ENCODE measurements around the gene PRKG1. TPM values are rescaled to one million over a fixed set of nuclear protein-coding genes. Genes with fewer than 3 reads are reported as not detected.
A peak's percentile ranks its signal among the peaks of the same experiment; 100 is the strongest.

Gene PRKG1
- total and polyA plus RNA-seq, 2 of the 4 experiments (the other 2 are of a cell fraction), result 3.5 to 18.3 TPM

DNA sequence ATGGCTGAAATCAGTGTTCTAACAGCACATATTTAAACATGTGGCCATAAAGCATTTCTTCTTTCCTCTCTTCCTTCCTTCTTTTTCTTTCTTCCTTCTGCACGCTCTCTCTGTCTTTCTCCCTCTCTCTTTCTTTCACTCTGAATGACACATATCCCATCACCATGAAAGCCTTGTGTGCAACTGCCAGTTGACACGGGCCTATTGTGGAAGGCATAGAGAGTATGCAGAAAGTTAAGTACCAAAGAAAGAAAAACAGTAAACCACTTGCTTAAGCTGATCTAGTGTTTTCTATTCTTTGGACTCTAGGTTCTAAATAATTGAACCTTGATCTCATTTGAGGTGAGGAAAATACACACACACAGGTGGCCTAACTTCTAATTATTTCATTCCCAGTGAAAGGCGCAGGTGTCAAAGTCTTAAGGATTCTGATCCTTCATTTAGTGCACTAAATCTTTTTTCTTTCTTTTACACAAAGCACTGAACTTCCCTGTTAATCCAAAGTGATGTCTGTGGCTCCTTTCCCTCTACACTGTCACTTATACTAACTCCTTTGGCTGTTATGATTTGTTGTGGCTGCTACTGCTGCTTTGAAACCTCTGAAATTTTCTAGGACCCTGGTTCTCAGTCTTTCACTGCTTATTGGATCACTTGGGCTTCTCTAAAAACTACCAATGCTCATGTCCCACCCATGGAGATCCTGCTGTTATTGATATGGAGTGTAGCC is 1257.5 kb downstream of the PRKG1 start:
- WGBS, 2 experiments (ENCODE audit: extremely low coverage in 2 of 2, insufficient read length in 1 of 2), result no CpG with 5 or more reads among the region's 3 CpGs
- ATAC-seq (ENCODE audit: low read depth), result no peak
- POLR2A ChIA-PET (ENCODE audit: unreplicated experiment), result no interaction called here
- TF ChIP-seq, protein P1, sequence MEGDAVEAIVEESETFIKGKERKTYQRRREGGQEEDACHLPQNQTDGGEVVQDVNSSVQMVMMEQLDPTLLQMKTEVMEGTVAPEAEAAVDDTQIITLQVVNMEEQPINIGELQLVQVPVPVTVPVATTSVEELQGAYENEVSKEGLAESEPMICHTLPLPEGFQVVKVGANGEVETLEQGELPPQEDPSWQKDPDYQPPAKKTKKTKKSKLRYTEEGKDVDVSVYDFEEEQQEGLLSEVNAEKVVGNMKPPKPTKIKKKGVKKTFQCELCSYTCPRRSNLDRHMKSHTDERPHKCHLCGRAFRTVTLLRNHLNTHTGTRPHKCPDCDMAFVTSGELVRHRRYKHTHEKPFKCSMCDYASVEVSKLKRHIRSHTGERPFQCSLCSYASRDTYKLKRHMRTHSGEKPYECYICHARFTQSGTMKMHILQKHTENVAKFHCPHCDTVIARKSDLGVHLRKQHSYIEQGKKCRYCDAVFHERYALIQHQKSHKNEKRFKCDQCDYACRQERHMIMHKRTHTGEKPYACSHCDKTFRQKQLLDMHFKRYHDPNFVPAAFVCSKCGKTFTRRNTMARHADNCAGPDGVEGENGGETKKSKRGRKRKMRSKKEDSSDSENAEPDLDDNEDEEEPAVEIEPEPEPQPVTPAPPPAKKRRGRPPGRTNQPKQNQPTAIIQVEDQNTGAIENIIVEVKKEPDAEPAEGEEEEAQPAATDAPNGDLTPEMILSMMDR (conservative IDR thresholded peaks at IDR 0.05; ENCODE audit: low read depth, low read length), result no peak
- TF ChIP-seq, protein P2, sequence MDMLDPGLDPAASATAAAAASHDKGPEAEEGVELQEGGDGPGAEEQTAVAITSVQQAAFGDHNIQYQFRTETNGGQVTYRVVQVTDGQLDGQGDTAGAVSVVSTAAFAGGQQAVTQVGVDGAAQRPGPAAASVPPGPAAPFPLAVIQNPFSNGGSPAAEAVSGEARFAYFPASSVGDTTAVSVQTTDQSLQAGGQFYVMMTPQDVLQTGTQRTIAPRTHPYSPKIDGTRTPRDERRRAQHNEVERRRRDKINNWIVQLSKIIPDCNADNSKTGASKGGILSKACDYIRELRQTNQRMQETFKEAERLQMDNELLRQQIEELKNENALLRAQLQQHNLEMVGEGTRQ (IDR thresholded peaks at IDR 0.05; ENCODE audit: low read depth, low read length), result no peak
- TF ChIP-seq MAZ (IDR thresholded peaks at IDR 0.05; ENCODE audit: borderline replicate concordance, low read depth, low read length) (no peak), CHD1 (IDR thresholded peaks at IDR 0.05; ENCODE audit: low read depth, low read length) (no peak), POLR2A (IDR thresholded peaks at IDR 0.05; ENCODE audit: low read depth, low read length) (no peak), RAD21 (IDR thresholded peaks at IDR 0.05; ENCODE audit: low read length) (no peak), SMC3 (IDR thresholded peaks at IDR 0.05; ENCODE audit: low read depth, low read length) (no peak), RFX5 (IDR thresholded peaks at IDR 0.05; ENCODE audit: low read depth, low read length) (no peak), NFE2L2 (IDR thresholded peaks at IDR 0.05; ENCODE audit: low read depth, low read length) (no peak), MAFK (IDR thresholded peaks at IDR 0.05; ENCODE audit: low read depth, low read length) (no peak), BHLHE40 (IDR thresholded peaks at IDR 0.05; ENCODE audit: low read depth, low read length) (no peak), CEBPB (IDR thresholded peaks at IDR 0.05; ENCODE audit: low read depth, low read length) (no peak), MXI1 (IDR thresholded peaks at IDR 0.05; ENCODE audit: borderline replicate concordance, low read depth, low read length) (no peak), FOS (IDR thresholded peaks at IDR 0.05; ENCODE audit: low read depth, low read length) (no peak)
- TF ChIP-seq, protein P3, sequence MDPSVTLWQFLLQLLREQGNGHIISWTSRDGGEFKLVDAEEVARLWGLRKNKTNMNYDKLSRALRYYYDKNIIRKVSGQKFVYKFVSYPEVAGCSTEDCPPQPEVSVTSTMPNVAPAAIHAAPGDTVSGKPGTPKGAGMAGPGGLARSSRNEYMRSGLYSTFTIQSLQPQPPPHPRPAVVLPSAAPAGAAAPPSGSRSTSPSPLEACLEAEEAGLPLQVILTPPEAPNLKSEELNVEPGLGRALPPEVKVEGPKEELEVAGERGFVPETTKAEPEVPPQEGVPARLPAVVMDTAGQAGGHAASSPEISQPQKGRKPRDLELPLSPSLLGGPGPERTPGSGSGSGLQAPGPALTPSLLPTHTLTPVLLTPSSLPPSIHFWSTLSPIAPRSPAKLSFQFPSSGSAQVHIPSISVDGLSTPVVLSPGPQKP (IDR thresholded peaks at IDR 0.05; ENCODE audit: borderline replicate concordance, low read depth, low read length), result no peak

More for the DNA sequence above, 1257.5 kb downstream of the PRKG1 start:
- no peak for DNase-seq
- Histone ChIP-seq H4K8ac (ENCODE audit: low read depth in 2 of 2, low read length in 2 of 2) (peak overlapping the region in 1 of 2 experiments; percentile 83; a peak in 2 of 4 replicates), H3K4me1 (ENCODE audit: control insufficient read depth, insufficient read depth, low read length) (peaks cover 3% of the 10 kb centered on the region), H3K27me3 (ENCODE audit: control insufficient read depth, insufficient read depth, low read length) (no peaks in the 10 kb centered on the region), H2BK15ac (ENCODE audit: low read depth, low read length) (0 out of 3 replicates have a peak overlapping the region, but pooled peaks have one; percentile 29), H4K20me1 (ENCODE audit: insufficient read depth, low read length) (no peaks in the 10 kb centered on the region), H2AK5ac (ENCODE audit: low read depth, low read length) (no peak overlapping the region; the same call in 1 of the 2 replicates), H3K18ac (ENCODE audit: low read depth, low read length) (no peak overlapping the region), H3K23ac (ENCODE audit: low read depth, low read length) (no peak overlapping the region), H4K5ac (ENCODE audit: low read depth, low read length) (no peak overlapping the region), H3K9ac (ENCODE audit: low read depth, low read length) (no peak overlapping the region), H2BK20ac (ENCODE audit: low read depth, low read length) (no peak overlapping the region; the same call in 1 of the 2 replicates), H3K14ac (replicated peaks; ENCODE audit: low read depth, low read length) (no peak overlapping the region), H3K9me3 (ENCODE audit: control insufficient read depth, insufficient read depth, low read length) (no peaks in the 10 kb centered on the region), H2AK9ac (replicated peaks; ENCODE audit: low read depth, low read length, poor library complexity) (no peak overlapping the region), H3K27ac (ENCODE audit: insufficient read depth, low read length) (no peak overlapping the region), H3K4me3 (ENCODE audit: insufficient read depth, low read depth, low read length) (no peak overlapping the region), H2AFZ (replicated peaks; ENCODE audit: low read length, poor library complexity) (no peak overlapping the region), H3K4me2 (ENCODE audit: low read depth, low read length) (no peak overlapping the region), H4K91ac (ENCODE audit: insufficient read depth, low read depth, low read length) (no peak overlapping the region), H3K4ac (ENCODE audit: low read depth, low read length) (no peak overlapping the region), H2BK120ac (ENCODE audit: low read depth, low read length) (0 out of 2 replicates have a peak overlapping the region, but pooled peaks have one; percentile 9), H2BK5ac (ENCODE audit: low read depth, low read length, poor library complexity, severe bottlenecking) (no peak overlapping the region), H3K36me3 (ENCODE audit: control insufficient read depth, insufficient read depth, low read length) (no peaks in the 10 kb centered on the region), H3K79me1 (ENCODE audit: low read depth in 1 of 2, low read length in 2 of 2) (no peaks in the 10 kb centered on the region), H3K9me1 (ENCODE audit: insufficient read depth, low read length) (peaks cover 3% of the 10 kb centered on the region; the same call in 1 of the 2 replicates), H3K56ac (ENCODE audit: extremely low read depth, insufficient read depth, low read length) (no peak overlapping the region)
- dilution Hi-C loops (cut with HindIII; ENCODE audit: low sequenced_read_pairs, unreplicated experiment), result no loop called here
- in situ Hi-C loops (cut with MboI; ENCODE audit: low sequenced_read_pairs), result no loop called here
- no TSS peak for BruUV-seq (replicated peaks)
- CTCF ChIA-PET, result interaction anchor here (1.4 kb wide), 1 partner anchor 8 kb away, joined by 3 read pairs; no protein-coding TSS in a partner anchor
- intact Hi-C loops (cut with micrococcal nuclease), result no loop called here
